Stimulated activated CD4-positive, alpha-beta T cell treated with anti-CD3 and anti-CD28 coated beads, Interleukin-4, amount 100 ng/mL, for 24 hours (primary cell): ENCODE measurements around the gene ADAMTSL3.

Experiments used
- DNase-seq: peaks from one replicate; pipeline ENCODE4 v3.0.0-alpha.2; 2020

The ADAMTSL3 gene

GRCh38 chr15:83764201-83764838, 110.4 kb downstream of the ADAMTSL3 start:
- no peak for DNase-seq

DNA sequence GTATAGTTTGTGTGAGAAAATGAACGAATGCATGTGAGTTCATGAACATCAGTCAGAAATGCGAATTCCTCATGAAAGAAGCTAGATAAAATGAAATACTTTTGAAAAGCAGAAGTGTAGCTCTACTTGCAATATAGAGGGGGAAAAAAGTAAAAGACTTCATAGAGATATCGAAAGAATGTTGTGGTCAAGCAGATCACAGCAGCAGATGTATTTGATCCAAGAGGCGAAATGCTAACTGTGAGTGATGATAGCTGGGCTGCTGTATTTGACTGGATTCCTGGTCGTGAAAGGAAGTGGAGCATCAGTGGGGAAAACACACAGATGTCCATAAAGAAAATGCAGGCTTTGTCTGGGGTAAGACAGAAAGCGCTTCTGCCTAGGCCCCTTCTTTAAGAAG, 112.4 kb downstream of the ADAMTSL3 start:
- DNase-seq = no peak

GRCh38 chr15:83767741-83768140, 113.8 kb downstream of the ADAMTSL3 start:
- DNase-seq = no peak

DNA sequence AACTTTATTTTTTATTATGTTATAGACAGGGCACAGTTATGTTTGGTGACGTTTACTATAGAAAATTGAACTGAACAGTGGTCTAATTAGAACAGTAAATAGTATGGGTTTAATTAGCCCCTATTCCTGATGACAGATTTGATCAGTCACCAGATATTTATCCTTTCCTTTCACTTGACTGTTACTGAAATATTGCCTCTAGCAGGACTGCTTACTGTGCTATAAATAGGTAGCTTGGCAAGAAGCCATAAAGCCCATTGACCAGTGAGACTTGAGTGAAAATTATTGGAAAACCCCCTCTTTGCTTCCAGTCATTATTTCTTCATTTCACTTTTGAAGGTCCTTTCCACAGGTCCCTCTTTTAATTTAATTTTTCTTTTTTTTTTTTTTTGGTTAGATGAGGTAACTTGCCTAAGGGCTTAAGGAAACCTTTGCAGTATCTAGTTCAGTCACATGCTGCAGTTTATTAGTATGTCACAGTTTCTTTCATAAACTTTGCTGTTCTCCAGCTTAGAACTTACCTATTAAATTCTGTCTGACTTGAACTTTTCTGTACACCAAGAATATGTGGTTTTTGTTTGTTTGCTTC, 115.6 kb downstream of the ADAMTSL3 start:
- DNase-seq = no peak

DNA sequence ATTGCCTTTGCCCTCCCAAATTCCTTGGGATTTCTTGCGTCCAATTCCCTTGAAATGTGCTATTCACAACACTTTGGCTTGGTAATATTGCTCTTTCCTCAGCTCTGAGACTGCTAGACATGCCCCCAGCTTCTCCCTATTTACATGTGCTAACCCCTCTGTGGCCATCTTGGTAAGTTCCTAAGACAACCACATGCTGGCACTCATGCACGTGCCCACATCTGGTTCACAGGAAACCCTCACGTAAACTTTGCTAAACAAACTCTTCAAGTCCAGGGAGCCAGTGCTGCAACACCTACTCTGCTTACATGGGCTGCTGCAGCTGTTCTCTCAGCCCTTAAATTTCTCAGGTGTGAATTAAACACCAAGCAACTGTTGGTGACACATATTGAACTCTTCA, 121.8 kb downstream of the ADAMTSL3 start:
- DNase-seq = no peak

- no peak for DNase-seq
Observed at GRCh38 chr15:83776986-83777385, 123.1 kb downstream of the ADAMTSL3 start.

DNA sequence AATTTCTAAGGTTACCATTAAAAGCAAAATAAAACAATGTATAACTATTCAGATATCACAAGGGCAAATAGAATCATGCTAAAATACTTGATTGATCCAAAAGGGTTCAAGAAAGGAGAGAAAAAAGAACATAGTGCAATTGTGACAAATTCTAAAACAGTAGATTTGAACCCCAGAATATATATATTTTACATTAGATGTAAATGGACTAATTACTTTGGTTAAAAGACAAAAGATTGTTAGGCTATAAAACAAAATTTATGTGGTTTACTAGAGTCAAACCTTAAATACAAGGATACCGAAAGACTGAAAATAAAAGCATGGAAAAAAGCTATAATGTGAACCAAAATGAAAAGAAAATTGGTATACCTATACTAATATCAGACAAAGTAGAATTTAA, 129.3 kb downstream of the ADAMTSL3 start:
- no peak for DNase-seq

GRCh38 chr15:83784975-83785374, 131.1 kb downstream of the ADAMTSL3 start:
- DNase-seq = no peak

- no peak for DNase-seq
Observed at GRCh38 chr15:83786336-83786735, 132.4 kb downstream of the ADAMTSL3 start.

DNA sequence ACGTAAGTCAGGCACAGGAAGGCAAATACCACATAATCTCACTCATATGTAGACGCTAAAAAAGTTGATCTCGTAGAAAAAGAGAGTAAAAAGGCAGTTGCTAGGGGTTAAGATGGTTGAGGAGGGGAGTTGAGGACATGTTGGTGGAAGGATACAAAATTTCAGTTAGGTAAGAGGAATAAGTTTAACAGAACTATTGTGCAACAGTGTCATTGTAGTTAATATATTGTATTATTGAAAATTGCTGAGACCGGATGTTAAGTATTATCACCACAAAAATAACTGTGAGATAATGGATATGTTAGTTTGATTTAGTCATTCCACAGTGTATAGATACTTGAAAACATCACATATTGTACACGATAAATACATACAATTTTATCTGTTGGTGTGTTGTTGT, 139.1 kb downstream of the ADAMTSL3 start:
- DNase-seq = no peak

DNA sequence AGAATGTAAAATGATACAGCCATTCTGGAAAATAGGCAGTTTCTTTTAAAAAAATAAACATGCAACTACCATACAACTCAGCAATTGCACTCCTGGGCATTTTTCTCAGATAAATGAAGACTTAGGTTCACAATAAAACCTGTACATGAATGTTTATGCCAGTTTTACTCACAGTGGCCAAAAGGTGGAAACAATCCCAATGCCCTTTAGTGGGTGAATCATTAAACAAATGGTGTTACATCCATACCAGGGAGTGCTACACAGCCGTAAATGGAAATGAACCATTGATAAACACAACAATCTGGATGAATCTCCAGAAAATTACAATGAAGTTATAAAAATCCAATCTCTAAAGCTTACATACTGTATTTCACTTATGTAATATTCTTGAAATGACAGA, 140.3 kb downstream of the ADAMTSL3 start:
- no peak for DNase-seq

- no peak for DNase-seq
Observed at GRCh38 chr15:83809345-83809744, 155.4 kb downstream of the ADAMTSL3 start.

- no peak for DNase-seq
Observed at GRCh38 chr15:83810110-83810509, 156.2 kb downstream of the ADAMTSL3 start.

GRCh38 chr15:83813682-83814081, 159.8 kb downstream of the ADAMTSL3 start:
- DNase-seq = no peak

DNA sequence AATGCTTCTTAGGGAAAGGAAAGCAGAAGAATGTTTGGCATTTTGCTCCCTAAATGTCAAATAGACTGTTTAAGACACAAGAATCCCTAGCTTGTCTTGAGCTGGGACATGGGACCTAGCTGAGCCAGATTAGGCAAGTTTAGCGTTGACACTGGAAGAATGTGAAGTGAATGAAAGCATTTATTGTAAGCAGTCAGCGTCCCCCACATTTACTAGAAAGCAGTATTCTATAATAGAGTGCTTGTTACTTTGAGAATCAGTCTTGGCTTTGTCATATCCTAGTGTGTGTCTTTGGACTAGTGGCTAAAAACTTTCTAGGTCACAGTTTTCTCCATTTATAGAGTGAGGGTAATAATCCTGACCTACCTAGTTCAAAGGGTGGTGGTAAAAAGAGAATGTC, 161.6 kb downstream of the ADAMTSL3 start:
- DNase-seq = no peak

DNA sequence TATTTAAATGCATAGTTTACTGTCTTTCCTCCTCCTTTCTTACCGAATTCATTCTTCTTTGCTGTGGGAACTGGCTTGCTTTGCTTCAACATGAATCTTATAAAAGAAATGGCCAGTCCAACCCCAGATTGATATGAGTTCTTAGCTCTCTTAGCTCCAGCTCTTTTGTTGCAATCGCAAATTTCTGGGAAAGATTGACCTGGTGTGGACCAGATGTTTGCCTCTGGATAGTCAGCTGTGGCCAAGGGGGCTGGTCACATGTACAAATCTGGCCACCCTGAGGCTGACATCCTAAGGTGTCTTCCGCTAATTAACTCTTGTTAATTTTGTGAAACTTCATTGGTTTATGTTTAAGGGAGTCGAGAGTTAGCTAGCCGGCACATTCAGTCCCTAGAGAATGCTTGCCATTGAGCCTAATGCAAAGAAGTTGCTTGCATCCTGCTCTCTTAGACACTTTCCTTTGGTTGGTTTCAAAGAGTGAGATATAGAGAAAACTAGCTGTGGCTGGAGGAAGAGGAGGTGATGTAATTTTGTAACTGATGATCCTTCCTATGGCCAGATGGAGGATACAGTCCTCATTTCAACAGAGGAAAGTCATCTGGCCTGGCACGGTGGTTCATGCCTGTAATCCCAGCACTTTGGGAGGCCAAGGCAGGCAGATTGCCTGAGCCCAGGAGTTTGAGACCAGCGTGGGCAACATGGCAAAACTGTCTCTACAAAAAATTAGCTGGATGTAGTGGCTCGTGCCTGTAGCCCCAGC, 162.4 kb downstream of the ADAMTSL3 start:
- DNase-seq = no peak

- no peak for DNase-seq
Observed at GRCh38 chr15:83818591-83818990, 164.7 kb downstream of the ADAMTSL3 start.

DNA sequence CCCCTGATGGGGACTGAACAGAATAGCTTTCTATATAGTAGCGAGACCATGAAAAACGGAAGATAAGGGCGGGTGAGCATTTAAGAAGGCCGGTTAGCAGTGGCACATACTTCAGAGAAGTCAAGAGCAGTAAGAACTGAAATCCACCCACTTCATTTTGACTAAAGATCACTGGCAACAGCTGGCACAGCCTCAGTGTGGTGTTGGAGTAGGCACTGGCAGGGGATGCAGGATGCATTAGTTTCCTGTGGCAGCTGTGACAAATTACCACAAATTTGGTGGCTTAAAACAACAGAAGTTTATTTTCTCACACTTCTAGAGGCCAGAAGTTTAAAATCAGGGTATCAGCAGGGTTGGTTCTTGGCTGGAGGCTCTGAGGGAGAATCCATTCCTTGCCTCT, 176.5 kb downstream of the ADAMTSL3 start:
- DNase-seq = no peak

- DNase-seq = no peak
Observed at GRCh38 chr15:83833569-83833968, 179.6 kb downstream of the ADAMTSL3 start.

- DNase-seq = no peak
Observed at GRCh38 chr15:83835479-83835878, 181.6 kb downstream of the ADAMTSL3 start.

GRCh38 chr15:83837945-83838571, 184.1 kb downstream of the ADAMTSL3 start:
- no peak for DNase-seq

DNA sequence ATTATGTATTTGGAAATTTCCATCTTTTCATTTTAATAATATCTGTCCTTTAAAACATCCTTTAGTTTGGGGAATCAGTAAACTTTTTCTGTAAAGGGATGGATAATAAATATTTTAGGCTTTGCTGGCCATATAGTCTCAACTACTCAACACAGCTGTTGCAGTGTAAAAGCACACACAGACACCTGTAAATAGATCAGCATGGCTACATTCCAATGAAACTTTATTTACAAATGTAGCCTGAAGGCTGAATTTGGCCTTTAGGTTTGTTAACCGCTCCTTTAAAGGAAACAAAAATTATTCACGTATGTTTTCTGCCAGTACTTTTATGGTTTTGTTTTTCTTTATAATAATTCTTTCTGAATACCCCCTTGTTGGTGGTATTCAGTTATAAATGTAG, 184.8 kb downstream of the ADAMTSL3 start:
- DNase-seq = no peak

DNA sequence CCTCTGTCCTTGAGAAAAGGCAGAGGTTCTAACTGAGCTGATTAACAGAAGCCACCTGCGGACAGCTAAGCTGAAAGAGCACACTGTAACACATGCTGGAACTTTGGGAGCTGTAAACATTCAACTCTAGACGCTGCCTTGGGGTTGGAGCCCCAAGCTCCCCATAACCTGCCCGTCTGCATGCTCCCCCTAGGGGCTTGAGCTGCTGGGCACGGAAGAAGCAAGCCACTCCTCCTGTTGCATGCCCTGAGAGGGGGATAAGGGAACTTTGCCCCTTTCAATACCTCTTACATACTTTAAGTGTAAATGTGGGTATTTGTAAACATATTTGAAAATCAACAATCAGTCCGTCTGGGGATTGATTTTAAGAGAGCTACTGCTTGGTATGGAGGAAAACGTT, 188.4 kb downstream of the ADAMTSL3 start:
- no peak for DNase-seq

GRCh38 chr15:83843471-83843871, 189.5 kb downstream of the ADAMTSL3 start:
- DNase-seq = no peak
